ENCODE data around the gene MDC1. TPM values are rescaled to one million over a fixed set of nuclear protein-coding genes. Genes with fewer than 3 reads are reported as not detected.

MDC1 gene
- polyA plus RNA-seq, 1 of the 3 experiments (the other 2 are of a cell fraction): 10.4 TPM

DNA sequence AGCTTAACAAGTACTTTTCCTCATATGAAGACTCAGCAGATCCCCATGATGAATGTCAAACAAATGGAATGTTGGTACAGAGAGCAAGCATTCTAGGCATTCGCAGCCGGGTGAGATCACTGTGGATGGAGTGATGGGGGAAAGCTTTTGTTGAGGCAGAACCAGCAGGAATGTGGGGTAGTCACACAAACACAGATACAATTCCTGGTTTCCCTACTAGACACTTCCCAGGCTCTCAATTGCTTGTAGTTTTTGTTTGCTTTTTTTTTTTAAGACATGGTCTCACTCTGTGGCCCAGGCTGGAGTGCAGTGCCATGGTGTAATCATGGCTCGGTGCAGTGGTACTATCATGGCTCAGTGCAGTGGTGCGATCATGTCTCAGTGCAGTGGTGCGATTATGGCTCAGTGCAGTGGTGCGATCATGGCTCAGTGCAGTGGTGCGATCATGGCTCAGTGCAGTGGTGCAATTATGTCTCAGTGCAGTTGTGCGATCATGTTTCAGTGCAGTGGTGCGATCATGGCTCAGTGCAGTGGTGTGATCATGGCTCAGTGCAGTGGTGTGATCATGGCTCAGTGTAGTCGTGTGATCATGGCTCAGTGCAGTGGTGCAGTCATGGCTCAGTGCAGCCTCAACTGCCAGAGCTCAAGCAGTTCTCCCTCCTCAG is 42.6 kb upstream of the MDC1 start:
- Histone ChIP-seq H3K4me2 (0 out of 2 replicates have a peak overlapping the region, but pooled peaks have one; percentile 6), H3F3A (replicated peaks; ENCODE audit: insufficient read depth) (peaks cover 26% of the 10 kb centered on the region), H3K4me3 (ENCODE audit: low read depth in 2 of 2, low read length in 1 of 2) (no peak overlapping the region), H2AFZ (ENCODE audit: low read depth) (no peak overlapping the region), H4K20me1 (ENCODE audit: insufficient read depth) (no peaks in the 10 kb centered on the region), H3K79me2 (ENCODE audit: insufficient read depth) (no peaks in the 10 kb centered on the region), H3K36me3 (replicated peaks in 1 of 2; ENCODE audit: control insufficient read depth in 1 of 2, insufficient read depth in 2 of 2, low read length in 1 of 2) (no peaks in the 10 kb centered on the region), H3K9me3 (no peaks in the 10 kb centered on the region), H3K27ac (ENCODE audit: low read depth in 2 of 2, low read length in 1 of 2) (peak overlapping the region; percentile 36 to 93; a peak in 3 of 4 replicates), H3K9ac (peak overlapping the region; percentile 59; the same call in 1 of the 2 replicates), H3K4me1 (ENCODE audit: control insufficient read depth in 1 of 2, insufficient read depth in 2 of 2, low read depth in 1 of 2, low read length in 1 of 2) (peaks cover 9 to 23% of the 10 kb centered on the region in 2 experiments; a peak in 3 of 4 replicates), H3K9me2 (no peaks in the 10 kb centered on the region), H3K27me3 (ENCODE audit: insufficient read depth) (no peaks in the 10 kb centered on the region)
- DNase-seq: no peak
- CTCF ChIA-PET: interaction anchor here (1.0 to 2.3 kb wide), 4 partner anchors 20 to 81 kb away, joined by 3 to 6 read pairs (median 4); no protein-coding TSS in a partner anchor
- POLR2A ChIA-PET: no interaction called here
- 65% methylated on average over 7 of the region's 10 CpGs for WGBS (ENCODE audit: low lambda C conversion rate)
- TF ChIP-seq RFX5 (IDR thresholded peaks at IDR 0.05; ENCODE audit: low read length): no peak
- TF ChIP-seq FOXJ3 (CRISPR knock-in tag; IDR thresholded peaks at IDR 0.05): no peak
- TF ChIP-seq, protein P1, sequence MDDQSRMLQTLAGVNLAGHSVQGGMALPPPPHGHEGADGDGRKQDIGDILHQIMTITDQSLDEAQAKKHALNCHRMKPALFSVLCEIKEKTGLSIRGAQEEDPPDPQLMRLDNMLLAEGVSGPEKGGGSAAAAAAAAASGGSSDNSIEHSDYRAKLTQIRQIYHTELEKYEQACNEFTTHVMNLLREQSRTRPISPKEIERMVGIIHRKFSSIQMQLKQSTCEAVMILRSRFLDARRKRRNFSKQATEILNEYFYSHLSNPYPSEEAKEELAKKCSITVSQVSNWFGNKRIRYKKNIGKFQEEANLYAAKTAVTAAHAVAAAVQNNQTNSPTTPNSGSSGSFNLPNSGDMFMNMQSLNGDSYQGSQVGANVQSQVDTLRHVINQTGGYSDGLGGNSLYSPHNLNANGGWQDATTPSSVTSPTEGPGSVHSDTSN (IDR thresholded peaks at IDR 0.05): peak; percentile 81
- TF ChIP-seq CHD2 (IDR thresholded peaks at IDR 0.05; ENCODE audit: low read length, partially characterized antibody): no peak
- peak; percentile 72 for TF ChIP-seq FOSL2 (IDR thresholded peaks at IDR 0.05; ENCODE audit: borderline replicate concordance, low read depth)
- TF ChIP-seq JUND (IDR thresholded peaks at IDR 0.05): peak; percentile 59; the same call in 1 of the 2 replicates
- TF ChIP-seq TEAD4 (IDR thresholded peaks at IDR 0.05; ENCODE audit: borderline replicate concordance, insufficient read depth): peak; percentile 96
- no peak for TF ChIP-seq GABPA (IDR thresholded peaks at IDR 0.05; ENCODE audit: low read depth)
- TF ChIP-seq, protein P2, sequence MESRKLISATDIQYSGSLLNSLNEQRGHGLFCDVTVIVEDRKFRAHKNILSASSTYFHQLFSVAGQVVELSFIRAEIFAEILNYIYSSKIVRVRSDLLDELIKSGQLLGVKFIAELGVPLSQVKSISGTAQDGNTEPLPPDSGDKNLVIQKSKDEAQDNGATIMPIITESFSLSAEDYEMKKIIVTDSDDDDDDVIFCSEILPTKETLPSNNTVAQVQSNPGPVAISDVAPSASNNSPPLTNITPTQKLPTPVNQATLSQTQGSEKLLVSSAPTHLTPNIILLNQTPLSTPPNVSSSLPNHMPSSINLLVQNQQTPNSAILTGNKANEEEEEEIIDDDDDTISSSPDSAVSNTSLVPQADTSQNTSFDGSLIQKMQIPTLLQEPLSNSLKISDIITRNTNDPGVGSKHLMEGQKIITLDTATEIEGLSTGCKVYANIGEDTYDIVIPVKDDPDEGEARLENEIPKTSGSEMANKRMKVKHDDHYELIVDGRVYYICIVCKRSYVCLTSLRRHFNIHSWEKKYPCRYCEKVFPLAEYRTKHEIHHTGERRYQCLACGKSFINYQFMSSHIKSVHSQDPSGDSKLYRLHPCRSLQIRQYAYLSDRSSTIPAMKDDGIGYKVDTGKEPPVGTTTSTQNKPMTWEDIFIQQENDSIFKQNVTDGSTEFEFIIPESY (IDR thresholded peaks at IDR 0.05; ENCODE audit: borderline replicate concordance, low read depth): no peak
- TF ChIP-seq NFIC (IDR thresholded peaks at IDR 0.05; ENCODE audit: borderline replicate concordance): peak; percentile 38; the same call in 1 of the 2 replicates
- TF ChIP-seq EP300 (IDR thresholded peaks at IDR 0.05; ENCODE audit: borderline replicate concordance in 1 of 2, low read depth in 1 of 2, low read length in 1 of 2): peak in 1 of 2 experiments; percentile 75; a peak in 1 of 4 replicates
- peak; percentile 66 for TF ChIP-seq SIN3A (IDR thresholded peaks at IDR 0.05; ENCODE audit: borderline replicate concordance, low read depth, low read length)
- no peak for TF ChIP-seq SMC3 (IDR thresholded peaks at IDR 0.05; ENCODE audit: low read depth, low read length)
- no peak for TF ChIP-seq MXI1 (IDR thresholded peaks at IDR 0.05; ENCODE audit: low read depth, low read length)
- TF ChIP-seq, protein P3, sequence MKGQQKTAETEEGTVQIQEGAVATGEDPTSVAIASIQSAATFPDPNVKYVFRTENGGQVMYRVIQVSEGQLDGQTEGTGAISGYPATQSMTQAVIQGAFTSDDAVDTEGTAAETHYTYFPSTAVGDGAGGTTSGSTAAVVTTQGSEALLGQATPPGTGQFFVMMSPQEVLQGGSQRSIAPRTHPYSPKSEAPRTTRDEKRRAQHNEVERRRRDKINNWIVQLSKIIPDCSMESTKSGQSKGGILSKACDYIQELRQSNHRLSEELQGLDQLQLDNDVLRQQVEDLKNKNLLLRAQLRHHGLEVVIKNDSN (IDR thresholded peaks at IDR 0.05; ENCODE audit: borderline replicate concordance, low read depth): no peak
- no peak for TF ChIP-seq MEF2A (IDR thresholded peaks at IDR 0.05; ENCODE audit: borderline replicate concordance, low read depth)
- peak; percentile 27; the same call in 1 of the 2 replicates for TF ChIP-seq RXRA (IDR thresholded peaks at IDR 0.05; ENCODE audit: borderline replicate concordance, low read depth)
- TF ChIP-seq FOXM1 (IDR thresholded peaks at IDR 0.05; ENCODE audit: low read depth): no peak
- peak; percentile 25; the same call in 1 of the 2 replicates for TF ChIP-seq TAF1 (IDR thresholded peaks at IDR 0.05; ENCODE audit: borderline replicate concordance, low read depth, low read length)
- no peak for TF ChIP-seq ELF1 (IDR thresholded peaks at IDR 0.05)
- TF ChIP-seq RCOR1 (IDR thresholded peaks at IDR 0.05; ENCODE audit: low read length): no peak
- peak; percentile 64; the same call in 1 of the 2 replicates for TF ChIP-seq POLR2AphosphoS5 (IDR thresholded peaks at IDR 0.05; ENCODE audit: low read depth, low read length)
- no peak for TF ChIP-seq YY1 (IDR thresholded peaks at IDR 0.05; ENCODE audit: low read depth)
- no peak for TF ChIP-seq IRF3 (IDR thresholded peaks at IDR 0.05; ENCODE audit: low read depth, low read length)
- peak; percentile 53 for TF ChIP-seq REST (IDR thresholded peaks at IDR 0.05; ENCODE audit: low read depth, low read length)
- no peak for TF ChIP-seq RAD21 (IDR thresholded peaks at IDR 0.05; ENCODE audit: low read length)

Measured in SK-N-SH (cell line).